Measurements from ENCODE around the gene DDAH2.

DNA sequence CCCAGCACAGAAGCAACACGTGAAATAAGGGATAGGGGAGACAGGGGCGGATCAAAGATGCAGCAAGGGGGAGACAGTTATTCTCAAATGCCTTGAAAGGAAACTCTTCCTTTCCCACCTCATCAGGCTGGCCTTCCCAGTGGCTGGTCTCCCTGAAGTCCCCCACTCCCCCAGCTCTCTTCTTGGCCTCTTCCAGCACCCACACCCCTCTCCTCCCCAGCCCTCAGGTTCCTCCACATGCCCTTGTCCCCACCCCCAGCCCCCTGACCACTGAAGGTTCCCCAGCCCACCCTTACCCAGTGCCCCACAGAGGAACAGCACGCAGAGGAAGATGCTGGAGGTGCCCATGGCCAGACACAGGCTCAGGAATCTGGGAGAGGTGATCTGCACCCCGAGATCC lies 15.6 kb downstream of the DDAH2 start:
- TF ChIP-seq, protein P1, sequence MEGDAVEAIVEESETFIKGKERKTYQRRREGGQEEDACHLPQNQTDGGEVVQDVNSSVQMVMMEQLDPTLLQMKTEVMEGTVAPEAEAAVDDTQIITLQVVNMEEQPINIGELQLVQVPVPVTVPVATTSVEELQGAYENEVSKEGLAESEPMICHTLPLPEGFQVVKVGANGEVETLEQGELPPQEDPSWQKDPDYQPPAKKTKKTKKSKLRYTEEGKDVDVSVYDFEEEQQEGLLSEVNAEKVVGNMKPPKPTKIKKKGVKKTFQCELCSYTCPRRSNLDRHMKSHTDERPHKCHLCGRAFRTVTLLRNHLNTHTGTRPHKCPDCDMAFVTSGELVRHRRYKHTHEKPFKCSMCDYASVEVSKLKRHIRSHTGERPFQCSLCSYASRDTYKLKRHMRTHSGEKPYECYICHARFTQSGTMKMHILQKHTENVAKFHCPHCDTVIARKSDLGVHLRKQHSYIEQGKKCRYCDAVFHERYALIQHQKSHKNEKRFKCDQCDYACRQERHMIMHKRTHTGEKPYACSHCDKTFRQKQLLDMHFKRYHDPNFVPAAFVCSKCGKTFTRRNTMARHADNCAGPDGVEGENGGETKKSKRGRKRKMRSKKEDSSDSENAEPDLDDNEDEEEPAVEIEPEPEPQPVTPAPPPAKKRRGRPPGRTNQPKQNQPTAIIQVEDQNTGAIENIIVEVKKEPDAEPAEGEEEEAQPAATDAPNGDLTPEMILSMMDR (IDR thresholded peaks at IDR 0.05 in 2 of 3, conservative IDR thresholded peaks at IDR 0.05 in 1 of 3; ENCODE audit: control insufficient read depth in 2 of 3, extremely low read depth in 1 of 3, insufficient read depth in 1 of 3, low read depth in 3 of 3, low read length in 3 of 3) = no peak
- TF ChIP-seq, protein P2, sequence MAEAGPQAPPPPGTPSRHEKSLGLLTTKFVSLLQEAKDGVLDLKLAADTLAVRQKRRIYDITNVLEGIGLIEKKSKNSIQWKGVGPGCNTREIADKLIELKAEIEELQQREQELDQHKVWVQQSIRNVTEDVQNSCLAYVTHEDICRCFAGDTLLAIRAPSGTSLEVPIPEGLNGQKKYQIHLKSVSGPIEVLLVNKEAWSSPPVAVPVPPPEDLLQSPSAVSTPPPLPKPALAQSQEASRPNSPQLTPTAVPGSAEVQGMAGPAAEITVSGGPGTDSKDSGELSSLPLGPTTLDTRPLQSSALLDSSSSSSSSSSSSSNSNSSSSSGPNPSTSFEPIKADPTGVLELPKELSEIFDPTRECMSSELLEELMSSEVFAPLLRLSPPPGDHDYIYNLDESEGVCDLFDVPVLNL (IDR thresholded peaks at IDR 0.05; ENCODE audit: low read depth, low read length) = no peak
- TF ChIP-seq FOS (IDR thresholded peaks at IDR 0.05; ENCODE audit: borderline replicate concordance, extremely low read depth, insufficient read length) (no peak), ESRRA (IDR thresholded peaks at IDR 0.05; ENCODE audit: low read length) (no peak), POLR2A (IDR thresholded peaks at IDR 0.05; ENCODE audit: low read depth, low read length) (no peak), GABPA (IDR thresholded peaks at IDR 0.05; ENCODE audit: low read depth) (no peak), SMAD1 (IDR thresholded peaks at IDR 0.05; ENCODE audit: low read depth, partially characterized antibody) (no peak), SMC3 (IDR thresholded peaks at IDR 0.05; ENCODE audit: borderline replicate concordance, low read length) (no peak)
- TF ChIP-seq, protein P3, sequence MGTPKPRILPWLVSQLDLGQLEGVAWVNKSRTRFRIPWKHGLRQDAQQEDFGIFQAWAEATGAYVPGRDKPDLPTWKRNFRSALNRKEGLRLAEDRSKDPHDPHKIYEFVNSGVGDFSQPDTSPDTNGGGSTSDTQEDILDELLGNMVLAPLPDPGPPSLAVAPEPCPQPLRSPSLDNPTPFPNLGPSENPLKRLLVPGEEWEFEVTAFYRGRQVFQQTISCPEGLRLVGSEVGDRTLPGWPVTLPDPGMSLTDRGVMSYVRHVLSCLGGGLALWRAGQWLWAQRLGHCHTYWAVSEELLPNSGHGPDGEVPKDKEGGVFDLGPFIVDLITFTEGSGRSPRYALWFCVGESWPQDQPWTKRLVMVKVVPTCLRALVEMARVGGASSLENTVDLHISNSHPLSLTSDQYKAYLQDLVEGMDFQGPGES (IDR thresholded peaks at IDR 0.05) = no peak
